ENCODE results near the gene C2. TPM values are rescaled to one million over a fixed set of nuclear protein-coding genes. Genes with fewer than 3 reads are reported as not detected.

The C2 gene
- total RNA-seq, 2 donors from 2014 or later = 2.1 TPM; not detected in 1

GRCh38 chr6:31945507-31946369 lies 18.2 kb downstream of the C2 start, which contains the start of gene CFB:
CFB (plus strand) TSS chr6:31946095; CDS start chr6:31946222, 127 bp downstream.
- H3K9me3 ChIP-seq (ENCODE audit: control insufficient read depth, low read length, poor library complexity, severe bottlenecking) = no peaks in the 10 kb centered on the region
- peaks cover 39% of the 10 kb centered on the region for H3K27me3 Mint-ChIP-seq
- no peak within 1 kb of the TSS for H3K4me3 Mint-ChIP-seq
- peaks cover 8% of the 10 kb centered on the region for H3K4me1 Mint-ChIP-seq
- DNase-seq (no peak), ATAC-seq (no peak)
- no peak within 1 kb of the TSS for H3K27ac Mint-ChIP-seq
- H3K36me3 Mint-ChIP-seq (ENCODE audit: low read depth) = no peaks in the 10 kb centered on the region

GRCh38 chr6:31946370-31946885 lies 18.9 kb downstream of the C2 start:
- no peak for ATAC-seq
- H3K27me3 Mint-ChIP-seq = peaks cover 34% of the 10 kb centered on the region
- DNase-seq = no peak
- H3K27ac Mint-ChIP-seq = no peak overlapping the region
- H3K4me1 Mint-ChIP-seq = peaks cover 8% of the 10 kb centered on the region
- no peaks in the 10 kb centered on the region for H3K36me3 Mint-ChIP-seq (ENCODE audit: low read depth)
- no peak overlapping the region for H3K4me3 Mint-ChIP-seq
- no peaks in the 10 kb centered on the region for H3K9me3 ChIP-seq (ENCODE audit: control insufficient read depth, low read length, poor library complexity, severe bottlenecking)

GRCh38 chr6:31947070-31947675 lies 19.7 kb downstream of the C2 start:
- no peak overlapping the region for H3K27ac Mint-ChIP-seq
- H3K36me3 Mint-ChIP-seq (ENCODE audit: low read depth) = no peaks in the 10 kb centered on the region
- no peak for DNase-seq
- H3K4me3 Mint-ChIP-seq = peak overlapping the region; percentile 55
- peaks cover 8% of the 10 kb centered on the region for H3K4me1 Mint-ChIP-seq
- no peaks in the 10 kb centered on the region for H3K9me3 ChIP-seq (ENCODE audit: control insufficient read depth, low read length, poor library complexity, severe bottlenecking)
- no peak for ATAC-seq
- H3K27me3 Mint-ChIP-seq = peaks cover 30% of the 10 kb centered on the region

GRCh38 chr6:31947864-31948263 lies 20.3 kb downstream of the C2 start:
- H3K4me3 Mint-ChIP-seq = peak overlapping the region; percentile 55
- H3K9me3 ChIP-seq (ENCODE audit: control insufficient read depth, low read length, poor library complexity, severe bottlenecking) = no peaks in the 10 kb centered on the region
- peaks cover 8% of the 10 kb centered on the region for H3K4me1 Mint-ChIP-seq
- peaks cover 23% of the 10 kb centered on the region for H3K27me3 Mint-ChIP-seq
- peak overlapping the region; percentile 60 for H3K27ac Mint-ChIP-seq
- H3K36me3 Mint-ChIP-seq (ENCODE audit: low read depth) = no peaks in the 10 kb centered on the region
- no peak for ATAC-seq
- DNase-seq = no peak

GRCh38 chr6:31948306-31948705 lies 20.8 kb downstream of the C2 start:
- peaks cover 2% of the 10 kb centered on the region for H3K36me3 Mint-ChIP-seq (ENCODE audit: low read depth)
- peak overlapping the region; percentile 31 for H3K4me3 Mint-ChIP-seq
- peak overlapping the region; percentile 60 for H3K27ac Mint-ChIP-seq
- H3K4me1 Mint-ChIP-seq = peaks cover 10% of the 10 kb centered on the region
- ATAC-seq = no peak
- H3K9me3 ChIP-seq (ENCODE audit: control insufficient read depth, low read length, poor library complexity, severe bottlenecking) = no peaks in the 10 kb centered on the region
- no peak for DNase-seq
- peaks cover 21% of the 10 kb centered on the region for H3K27me3 Mint-ChIP-seq

- H3K36me3 Mint-ChIP-seq (ENCODE audit: low read depth) = peaks cover 4% of the 10 kb centered on the region
- DNase-seq = no peak
These were observed 21.4 kb downstream of the C2 start for GRCh38 chr6:31948753-31949413.

GRCh38 chr6:31949926-31950548 lies 22.5 kb downstream of the C2 start:
- Mint-ChIP-seq H3K4me3 (no peak overlapping the region), H3K4me1 (peaks cover 10% of the 10 kb centered on the region), H3K36me3 (ENCODE audit: low read depth) (peaks cover 7% of the 10 kb centered on the region), H3K27me3 (peaks cover 7% of the 10 kb centered on the region), H3K27ac (peak overlapping the region; percentile 60)
- no peaks in the 10 kb centered on the region for H3K9me3 ChIP-seq (ENCODE audit: control insufficient read depth, low read length, poor library complexity, severe bottlenecking)
- DNase-seq (no peak), ATAC-seq (no peak)

More at GRCh38 chr6:31948753-31949413, 21.4 kb downstream of the C2 start:
- peak overlapping the region; percentile 60 for H3K27ac Mint-ChIP-seq
- H3K27me3 Mint-ChIP-seq = peaks cover 16% of the 10 kb centered on the region
- no peak for ATAC-seq
- H3K4me3 Mint-ChIP-seq = peak overlapping the region; percentile 31
- H3K9me3 ChIP-seq (ENCODE audit: control insufficient read depth, low read length, poor library complexity, severe bottlenecking) = no peaks in the 10 kb centered on the region
- peaks cover 10% of the 10 kb centered on the region for H3K4me1 Mint-ChIP-seq

- ATAC-seq (peak; percentile 52), DNase-seq (no peak)
- H3K36me3 Mint-ChIP-seq (ENCODE audit: low read depth) = peaks cover 7% of the 10 kb centered on the region
- H3K27me3 Mint-ChIP-seq = no peaks in the 10 kb centered on the region
- H3K27ac Mint-ChIP-seq = peak overlapping the region; percentile 62
- no peaks in the 10 kb centered on the region for H3K9me3 ChIP-seq (ENCODE audit: control insufficient read depth, low read length, poor library complexity, severe bottlenecking)
- H3K4me1 Mint-ChIP-seq = peaks cover 6% of the 10 kb centered on the region
- no peak overlapping the region for H3K4me3 Mint-ChIP-seq
These were observed 24.8 kb downstream of the C2 start for GRCh38 chr6:31952140-31952805.

- no peak for DNase-seq
- Mint-ChIP-seq H3K4me3 (no peak overlapping the region), H3K27ac (peak overlapping the region; percentile 62), H3K27me3 (no peaks in the 10 kb centered on the region), H3K36me3 (ENCODE audit: low read depth) (peaks cover 7% of the 10 kb centered on the region), H3K4me1 (peaks cover 6% of the 10 kb centered on the region)
- ATAC-seq = no peak
- no peaks in the 10 kb centered on the region for H3K9me3 ChIP-seq (ENCODE audit: control insufficient read depth, low read length, poor library complexity, severe bottlenecking)
These were observed 25.4 kb downstream of the C2 start for GRCh38 chr6:31952890-31953289.

- Mint-ChIP-seq H3K4me3 (no peak overlapping the region), H3K27me3 (no peaks in the 10 kb centered on the region), H3K27ac (peak overlapping the region; percentile 24), H3K4me1 (peaks cover 15% of the 10 kb centered on the region), H3K36me3 (ENCODE audit: low read depth) (peaks cover 7% of the 10 kb centered on the region)
- no peaks in the 10 kb centered on the region for H3K9me3 ChIP-seq (ENCODE audit: control insufficient read depth, low read length, poor library complexity, severe bottlenecking)
- ATAC-seq (no peak), DNase-seq (no peak)
These were observed 27.0 kb downstream of the C2 start for GRCh38 chr6:31954511-31954910.

- no peaks in the 10 kb centered on the region for H3K9me3 ChIP-seq (ENCODE audit: control insufficient read depth, low read length, poor library complexity, severe bottlenecking)
- Mint-ChIP-seq H3K27me3 (no peaks in the 10 kb centered on the region), H3K27ac (peak overlapping the region; percentile 97), H3K4me1 (peaks cover 19% of the 10 kb centered on the region), H3K4me3 (no peak overlapping the region), H3K36me3 (ENCODE audit: low read depth) (peaks cover 9% of the 10 kb centered on the region)
- DNase-seq = no peak
- no peak for ATAC-seq
These were observed 29.3 kb downstream of the C2 start for GRCh38 chr6:31956796-31957195.

- peak overlapping the region; percentile 97 for H3K27ac Mint-ChIP-seq
- H3K4me1 Mint-ChIP-seq = peaks cover 20% of the 10 kb centered on the region
- H3K36me3 Mint-ChIP-seq (ENCODE audit: low read depth) = peaks cover 11% of the 10 kb centered on the region
- ATAC-seq = no peak
- H3K4me3 Mint-ChIP-seq = peak overlapping the region; percentile 96
- no peak for DNase-seq
- no peaks in the 10 kb centered on the region for H3K27me3 Mint-ChIP-seq
- no peaks in the 10 kb centered on the region for H3K9me3 ChIP-seq (ENCODE audit: control insufficient read depth, low read length, poor library complexity, severe bottlenecking)
These were observed 30.9 kb downstream of the C2 start for GRCh38 chr6:31958412-31958740.

All from T-helper 17 cell (primary cell).